Tibial nerve (tissue), 3 donors: ENCODE data around the gene CD34.

ENCODE experiments used
- CTCF ChIP-seq, 5 experiments: fragments of 200-600 bp in 3 of 5; fragments of 450-650 bp in 2 of 5; sonication (generic) in 3 of 5; IDR thresholded peaks; one replicate each; pipeline ENCODE4 v1.5.1; 2016 to 2019; ENCODE audit warnings: antibody characterized with exemption in 5 of 5, mild to moderate bottlenecking in 3 of 5, moderate library complexity in 2 of 5
- POLR2A ChIP-seq, 2 donors: fragments of 450-650 bp; IDR thresholded peaks; one replicate each; pipeline ENCODE4 v1.6.1; 2017; ENCODE audit warnings: antibody characterized with exemption in 2 of 2, mild to moderate bottlenecking in 2 of 2, moderate library complexity in 2 of 2

GRCh38 chr1:207856276-207857023 lies 54.5 kb downstream of the CD34 start:
- TF ChIP-seq CTCF (IDR thresholded peaks at IDR 0.05) (no peak), POLR2A (IDR thresholded peaks at IDR 0.05) (no peak)
